Activated CD8-positive, alpha-beta T cell treated with anti-CD3 and anti-CD28 coated beads for 36 hours (primary cell): ENCODE data around the gene XPO6. TPM values are rescaled to one million over a fixed set of nuclear protein-coding genes. Genes with fewer than 3 reads are reported as not detected.

Source experiments
- ATAC-seq: fragments of 200-7000 bp; cut with Tn5 transposase; one replicate; pipeline ENCODE4 v1.10.0; 2021; ENCODE audit warnings: mild to moderate bottlenecking, moderate library complexity
- CTCF ChIA-PET: fragments of 350-600 bp; sonication (Branson Sonifier 250); formaldehyde crosslinking; loops from one replicate; lab custom pipeline; 2021; ENCODE audit warnings: antibody characterized with exemption; lab: Charles Lee
- POLR2A ChIA-PET: fragments of 350-600 bp; sonication (Branson Sonifier 250); formaldehyde crosslinking; loops from one replicate; lab custom pipeline; 2021; ENCODE audit warnings: antibody characterized with exemption; lab: Charles Lee
- DNase-seq: peaks from one replicate; pipeline ENCODE4 v3.0.0-alpha.2; 2020
- H3K27ac Mint-ChIP-seq: one replicate; pipeline ENCODE4 v1.8.0; 2021; ENCODE audit warnings: mild to moderate bottlenecking, mixed read lengths
- H3K27me3 Mint-ChIP-seq: one replicate; pipeline ENCODE4 v1.8.0; 2021; ENCODE audit warnings: mixed read lengths
- H3K36me3 Mint-ChIP-seq: one replicate; pipeline ENCODE4 v1.8.0; 2021; ENCODE audit warnings: low read depth, mixed read lengths
- H3K4me1 Mint-ChIP-seq: one replicate; pipeline ENCODE4 v1.8.0; 2021; ENCODE audit warnings: low read depth, mixed read lengths
- H3K4me3 Mint-ChIP-seq: one replicate; pipeline ENCODE4 v1.8.0; 2021; ENCODE audit warnings: mild to moderate bottlenecking, moderate library complexity, mixed read lengths
- H3K9me3 Mint-ChIP-seq: one replicate; pipeline ENCODE4 v1.8.0; 2021; ENCODE audit warnings: mixed read lengths
- intact Hi-C: fragments of 100-400 bp; cut with micrococcal nuclease; formaldehyde crosslinking; loops from one replicate; pipeline ENCODE4 v1.10.0; 2022
- total RNA-seq, 2 experiments: library from RNA; stranded (reverse); gene quantifications; one replicate each; pipeline ENCODE4 v1.2.3, GENCODE V29; 2021
- TF ChIP-seq, protein P1 (sequence below): fragments of 200-600 bp; IDR thresholded peaks from one replicate; pipeline ENCODE4 v1.8.0; 2022; ENCODE audit warnings: antibody characterized with exemption, mild to moderate bottlenecking

Gene XPO6
- total RNA-seq, 2 experiments from 2014 or later: 250 to 253 TPM

DNA sequence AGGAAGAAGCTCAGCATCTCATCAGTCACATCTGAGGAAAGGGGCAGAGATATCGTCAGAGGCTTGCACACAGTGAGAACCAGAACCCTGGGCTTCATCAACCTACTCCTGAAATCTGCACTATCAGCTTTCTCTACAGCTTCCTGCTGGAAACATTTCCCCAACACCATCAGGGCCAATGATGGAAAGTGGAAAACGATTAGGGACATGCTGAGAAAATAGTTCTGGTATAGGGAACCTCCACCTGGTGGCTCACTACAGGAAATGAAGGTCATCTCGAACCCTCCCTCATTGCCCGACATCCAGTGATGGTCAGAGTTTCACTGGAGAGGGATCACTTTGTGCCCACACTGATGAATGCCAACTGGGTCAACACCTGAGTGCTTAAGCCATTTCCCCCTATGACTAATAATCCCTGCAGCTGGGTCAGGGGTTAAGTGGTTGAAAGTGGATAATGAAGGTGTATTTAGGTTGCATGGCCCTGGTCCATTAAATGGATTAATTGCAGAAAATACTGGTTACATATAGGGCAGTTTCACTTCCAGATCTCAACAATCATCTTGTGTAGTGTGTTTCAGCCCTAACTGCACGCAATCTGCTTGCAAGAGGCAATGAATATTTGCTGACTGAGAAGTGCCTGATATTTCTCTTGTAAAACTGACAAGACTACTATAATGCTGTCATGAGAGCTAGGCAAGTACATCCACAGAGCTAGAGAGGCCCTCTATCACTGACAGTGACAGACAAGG is 105.1 kb downstream of the XPO6 start:
- TF ChIP-seq, protein P1, sequence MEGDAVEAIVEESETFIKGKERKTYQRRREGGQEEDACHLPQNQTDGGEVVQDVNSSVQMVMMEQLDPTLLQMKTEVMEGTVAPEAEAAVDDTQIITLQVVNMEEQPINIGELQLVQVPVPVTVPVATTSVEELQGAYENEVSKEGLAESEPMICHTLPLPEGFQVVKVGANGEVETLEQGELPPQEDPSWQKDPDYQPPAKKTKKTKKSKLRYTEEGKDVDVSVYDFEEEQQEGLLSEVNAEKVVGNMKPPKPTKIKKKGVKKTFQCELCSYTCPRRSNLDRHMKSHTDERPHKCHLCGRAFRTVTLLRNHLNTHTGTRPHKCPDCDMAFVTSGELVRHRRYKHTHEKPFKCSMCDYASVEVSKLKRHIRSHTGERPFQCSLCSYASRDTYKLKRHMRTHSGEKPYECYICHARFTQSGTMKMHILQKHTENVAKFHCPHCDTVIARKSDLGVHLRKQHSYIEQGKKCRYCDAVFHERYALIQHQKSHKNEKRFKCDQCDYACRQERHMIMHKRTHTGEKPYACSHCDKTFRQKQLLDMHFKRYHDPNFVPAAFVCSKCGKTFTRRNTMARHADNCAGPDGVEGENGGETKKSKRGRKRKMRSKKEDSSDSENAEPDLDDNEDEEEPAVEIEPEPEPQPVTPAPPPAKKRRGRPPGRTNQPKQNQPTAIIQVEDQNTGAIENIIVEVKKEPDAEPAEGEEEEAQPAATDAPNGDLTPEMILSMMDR: no peak
- no peaks in the 10 kb centered on the region for H3K9me3 Mint-ChIP-seq
- no peak overlapping the region for H3K27ac Mint-ChIP-seq
- peaks cover 4% of the 10 kb centered on the region for H3K4me1 Mint-ChIP-seq
- ATAC-seq: no peak
- peaks cover 67% of the 10 kb centered on the region for H3K36me3 Mint-ChIP-seq
- intact Hi-C loops: no loop called here
- H3K4me3 Mint-ChIP-seq: no peak overlapping the region
- DNase-seq: no peak
- POLR2A ChIA-PET: interaction anchor here (0.6 kb wide), 1 partner anchor 16 kb away, joined by 6 read pairs; no protein-coding TSS in a partner anchor
- CTCF ChIA-PET: interaction anchor here (1.2 kb wide), 1 partner anchor 111 kb away, joined by 4 read pairs; no protein-coding TSS in a partner anchor
- no peaks in the 10 kb centered on the region for H3K27me3 Mint-ChIP-seq

DNA sequence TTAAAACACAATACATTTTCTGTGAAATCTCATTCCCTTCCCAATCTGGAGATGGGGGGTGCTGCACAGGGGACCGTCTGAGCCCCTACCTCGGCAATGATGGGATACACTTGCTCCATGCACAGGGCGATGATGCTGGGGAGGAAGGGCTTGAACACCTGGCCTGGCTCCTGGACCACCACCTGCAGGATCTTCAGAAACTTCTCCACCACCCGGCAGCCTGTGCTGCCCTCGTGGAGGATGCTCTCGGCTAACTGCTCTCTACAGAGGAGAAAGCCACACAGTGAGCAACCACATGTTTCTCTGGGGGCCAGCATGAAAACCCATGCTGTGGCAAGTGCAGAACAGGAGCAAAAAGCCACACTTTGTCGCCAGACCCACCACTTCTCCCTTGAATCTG is 105.8 kb downstream of the XPO6 start:
- no peak for ATAC-seq
- H3K27ac Mint-ChIP-seq: no peak overlapping the region
- CTCF ChIA-PET: no interaction called here

DNA sequence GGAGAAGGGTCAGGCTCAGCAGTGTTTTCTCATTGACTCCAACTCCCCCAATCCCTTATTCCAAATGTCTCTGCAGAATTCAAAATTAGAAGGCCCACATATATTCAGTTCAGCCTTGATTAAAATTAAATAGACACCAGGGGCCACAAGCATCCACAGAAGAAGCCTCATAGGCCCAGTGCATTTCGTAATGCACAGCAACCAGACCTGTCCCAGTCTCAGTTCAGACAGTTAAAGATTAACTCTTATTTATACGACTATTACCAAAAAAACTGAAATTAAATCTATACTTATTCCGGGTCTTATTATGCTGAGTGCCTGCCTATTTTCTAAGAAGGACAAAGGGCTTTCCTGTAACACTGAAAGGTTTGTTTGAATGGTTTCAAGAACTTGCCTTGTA is 106.5 kb downstream of the XPO6 start:
- POLR2A ChIA-PET: no interaction called here
- Mint-ChIP-seq H3K4me3 (no peak overlapping the region), H3K27ac (no peak overlapping the region), H3K9me3 (no peaks in the 10 kb centered on the region), H3K27me3 (no peaks in the 10 kb centered on the region), H3K4me1 (peaks cover 4% of the 10 kb centered on the region), H3K36me3 (peaks cover 63% of the 10 kb centered on the region)
- CTCF ChIA-PET: interaction anchor here (1.4 kb wide), 1 partner anchor 113 kb away, joined by 3 read pairs; no protein-coding TSS in a partner anchor
- TF ChIP-seq, protein P1: no peak
- intact Hi-C loops: no loop called here
- no peak for DNase-seq
- no peak for ATAC-seq

More for the DNA sequence above, 105.8 kb downstream of the XPO6 start:
- Mint-ChIP-seq H3K4me3 (no peak overlapping the region), H3K4me1 (peaks cover 4% of the 10 kb centered on the region), H3K36me3 (peaks cover 66% of the 10 kb centered on the region), H3K9me3 (no peaks in the 10 kb centered on the region), H3K27me3 (no peaks in the 10 kb centered on the region)
- TF ChIP-seq, protein P1: no peak
- DNase-seq: no peak
- POLR2A ChIA-PET: no interaction called here
- intact Hi-C loops: no loop called here

DNA sequence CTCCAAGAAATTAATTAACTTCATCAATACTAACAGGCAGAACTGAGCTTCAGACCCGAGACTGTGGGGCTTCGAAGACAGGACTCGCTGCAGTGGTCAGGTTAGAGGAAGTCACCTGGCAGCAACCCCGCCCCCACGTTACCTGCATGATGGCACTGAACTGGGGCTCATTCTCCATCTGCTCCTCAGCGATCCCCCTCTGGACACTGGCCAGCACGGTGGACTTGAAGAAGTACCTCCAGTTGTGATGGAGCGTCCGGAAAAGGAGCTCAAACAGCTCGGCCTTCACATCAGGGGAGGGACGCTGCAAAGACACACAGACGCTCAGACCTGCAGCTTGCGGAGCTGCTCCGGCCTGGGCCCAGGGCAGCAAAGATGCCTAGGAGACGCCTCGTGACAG is 107.4 kb downstream of the XPO6 start:
- Mint-ChIP-seq H3K27me3 (no peaks in the 10 kb centered on the region), H3K36me3 (peaks cover 64% of the 10 kb centered on the region), H3K9me3 (no peaks in the 10 kb centered on the region), H3K4me3 (no peak overlapping the region), H3K27ac (no peak overlapping the region), H3K4me1 (peaks cover 2% of the 10 kb centered on the region)
- ATAC-seq: no peak
- intact Hi-C loops: no loop called here
- no peak for DNase-seq
- TF ChIP-seq, protein P1: no peak
- ChIA-PET POLR2A (no interaction called here), CTCF (interaction anchor here (1.4 kb wide), 1 partner anchor 114 kb away, joined by 3 read pairs; no protein-coding TSS in a partner anchor)
